Measurements from ENCODE around the gene CRYBA4.

The CRYBA4 gene

DNA sequence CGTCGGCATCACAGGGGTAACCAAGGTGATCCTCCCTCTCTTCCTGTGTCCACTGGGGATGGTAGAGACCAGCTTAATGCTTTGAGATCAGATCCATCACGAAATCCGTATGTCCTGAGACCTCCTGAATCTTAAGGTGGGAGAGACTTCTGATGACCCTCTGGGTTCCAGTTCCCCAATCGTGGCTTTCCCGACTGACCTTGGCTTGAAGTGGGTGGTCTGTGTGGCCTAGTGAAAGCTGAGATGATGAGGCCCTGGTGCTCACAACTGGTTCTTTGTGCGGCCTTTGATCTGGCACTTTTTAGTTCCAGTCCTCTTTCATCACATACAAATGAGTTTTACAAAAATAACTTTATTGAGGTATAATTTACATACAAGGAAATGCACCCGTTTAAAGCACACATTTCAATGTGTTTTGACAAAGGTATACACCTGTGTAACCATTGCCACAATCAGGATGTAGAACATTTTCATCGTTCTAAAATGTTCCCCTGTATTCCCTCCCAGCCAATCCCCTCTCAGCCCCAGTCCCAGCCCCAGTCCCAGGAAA is 41.7 kb downstream of the CRYBA4 start:
- DNase-seq, result no peak

DNA sequence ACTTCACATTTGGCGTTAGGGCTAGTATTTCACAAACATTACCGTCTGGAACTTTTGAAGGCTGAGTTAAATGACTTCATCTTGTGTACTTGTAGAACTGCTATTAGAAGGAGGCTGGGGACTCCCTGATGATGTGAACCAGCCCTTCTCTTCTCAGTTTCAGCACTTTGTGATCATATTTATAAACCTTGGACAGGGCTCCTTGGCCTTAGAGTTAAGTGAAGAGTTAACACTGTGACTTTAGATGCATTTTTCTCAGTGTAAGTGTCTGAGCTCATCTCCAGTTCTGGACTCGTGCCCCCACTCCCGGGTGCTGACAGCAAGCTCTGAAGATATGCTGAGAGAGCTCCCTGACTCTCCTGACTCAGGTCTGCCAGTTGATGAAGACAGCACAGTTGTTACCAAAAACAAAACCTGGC is 44.1 kb downstream of the CRYBA4 start:
- no peak for DNase-seq

- no peak for DNase-seq
These were observed 45.4 kb downstream of the CRYBA4 start for GRCh38 chr22:26667140-26667539.

DNA sequence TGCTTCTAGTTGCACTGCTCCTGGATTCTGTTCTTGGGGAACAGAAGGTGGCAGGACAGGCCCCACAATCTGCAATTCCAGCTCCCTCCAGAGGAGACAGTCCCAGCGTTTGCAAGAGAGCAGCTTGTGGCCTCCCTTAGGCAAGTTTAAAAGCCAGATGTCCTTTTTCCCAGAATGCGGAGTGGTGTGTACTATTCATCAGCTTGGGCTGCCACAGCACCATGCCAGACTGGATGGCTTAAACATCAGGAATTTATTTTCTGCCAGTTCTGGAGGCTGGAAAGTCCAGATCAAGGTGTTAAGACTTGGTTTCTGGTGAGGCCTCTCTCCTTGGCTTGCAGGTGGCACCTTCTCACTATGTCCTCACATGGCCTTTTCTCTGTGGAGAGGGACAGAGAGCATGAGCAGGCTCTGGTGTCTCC is 47.3 kb downstream of the CRYBA4 start:
- no peak for DNase-seq

DNA sequence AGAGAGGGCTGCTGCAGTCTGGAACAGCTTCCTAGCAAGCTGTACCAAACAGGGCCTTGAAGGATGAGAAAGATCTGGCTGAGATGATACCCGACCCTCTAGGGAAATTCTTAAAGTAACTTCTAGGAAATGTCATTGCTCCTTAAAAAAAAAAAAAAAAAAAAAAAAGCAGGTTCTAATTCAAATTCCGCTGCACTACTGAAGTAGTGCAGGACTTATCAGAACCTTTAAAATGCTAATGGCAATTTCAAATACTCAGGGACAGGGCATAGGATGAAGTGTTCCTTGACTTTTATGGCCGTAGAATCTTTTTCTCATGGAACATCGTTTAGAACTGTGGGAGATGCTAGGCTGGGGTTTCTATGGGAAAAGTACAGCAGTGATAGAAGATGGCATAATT is 48.7 kb downstream of the CRYBA4 start:
- no peak for DNase-seq

DNA sequence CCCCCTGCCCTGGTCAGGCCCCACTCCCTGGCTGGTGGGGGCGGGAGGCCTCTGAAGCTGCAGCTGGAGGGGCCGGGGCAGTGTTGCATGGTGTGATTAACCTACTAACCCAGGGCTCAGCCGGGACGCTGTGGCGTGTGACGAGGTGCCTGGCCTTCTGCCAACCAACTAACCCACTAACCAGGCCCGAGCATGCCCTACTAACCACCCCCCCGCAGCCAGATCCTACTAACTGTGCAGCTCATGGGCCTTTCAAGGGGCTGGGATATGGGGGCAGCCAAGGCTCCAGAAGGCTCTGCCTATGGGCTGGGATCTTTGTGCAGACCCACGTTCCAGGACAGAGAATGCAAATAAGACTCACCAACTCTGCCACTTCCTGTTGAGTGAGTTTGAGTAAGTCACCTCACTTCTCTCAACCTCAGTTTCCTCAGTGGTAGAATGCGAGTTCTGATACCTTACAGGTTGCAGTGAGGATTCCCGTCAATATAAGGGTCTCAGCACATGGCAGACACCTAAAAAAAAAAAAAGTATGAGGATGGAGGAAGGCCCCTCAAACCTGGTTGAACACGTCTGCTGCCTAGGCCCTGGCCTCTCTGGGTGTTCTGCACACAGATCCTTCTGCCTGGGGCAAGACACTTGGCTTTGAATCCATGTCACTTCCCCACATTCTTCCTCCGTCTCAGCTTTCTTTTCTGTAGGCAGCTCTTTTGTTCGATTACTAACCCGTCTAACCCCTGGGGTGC is 49.7 kb downstream of the CRYBA4 start:
- no peak for DNase-seq

GRCh38 chr22:26672060-26672471 is 50.3 kb downstream of the CRYBA4 start:
- peak; percentile 73 for DNase-seq

GRCh38 chr22:26672590-26673468 is 51.1 kb downstream of the CRYBA4 start:
- peak; percentile 85 for DNase-seq

DNA sequence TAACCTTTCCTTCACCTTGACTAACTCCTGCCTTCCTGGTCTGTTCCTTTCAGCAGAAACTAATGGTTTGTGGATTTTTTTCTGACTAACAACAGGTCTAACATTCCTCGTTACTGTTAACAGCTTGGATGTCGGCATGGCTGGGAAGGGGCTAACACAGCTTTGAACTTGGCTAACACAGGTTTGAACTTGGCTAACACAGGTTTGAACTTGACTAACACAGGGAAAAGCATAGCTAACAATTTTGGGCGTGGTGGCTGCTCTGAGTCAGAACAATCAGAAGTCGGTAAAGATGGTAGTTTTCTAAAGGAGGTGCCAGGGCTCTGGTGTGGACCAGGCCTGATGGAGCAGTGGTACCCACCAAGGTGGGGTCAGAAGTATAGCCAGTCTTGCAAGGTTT is 51.7 kb downstream of the CRYBA4 start:
- DNase-seq, result no peak

DNA sequence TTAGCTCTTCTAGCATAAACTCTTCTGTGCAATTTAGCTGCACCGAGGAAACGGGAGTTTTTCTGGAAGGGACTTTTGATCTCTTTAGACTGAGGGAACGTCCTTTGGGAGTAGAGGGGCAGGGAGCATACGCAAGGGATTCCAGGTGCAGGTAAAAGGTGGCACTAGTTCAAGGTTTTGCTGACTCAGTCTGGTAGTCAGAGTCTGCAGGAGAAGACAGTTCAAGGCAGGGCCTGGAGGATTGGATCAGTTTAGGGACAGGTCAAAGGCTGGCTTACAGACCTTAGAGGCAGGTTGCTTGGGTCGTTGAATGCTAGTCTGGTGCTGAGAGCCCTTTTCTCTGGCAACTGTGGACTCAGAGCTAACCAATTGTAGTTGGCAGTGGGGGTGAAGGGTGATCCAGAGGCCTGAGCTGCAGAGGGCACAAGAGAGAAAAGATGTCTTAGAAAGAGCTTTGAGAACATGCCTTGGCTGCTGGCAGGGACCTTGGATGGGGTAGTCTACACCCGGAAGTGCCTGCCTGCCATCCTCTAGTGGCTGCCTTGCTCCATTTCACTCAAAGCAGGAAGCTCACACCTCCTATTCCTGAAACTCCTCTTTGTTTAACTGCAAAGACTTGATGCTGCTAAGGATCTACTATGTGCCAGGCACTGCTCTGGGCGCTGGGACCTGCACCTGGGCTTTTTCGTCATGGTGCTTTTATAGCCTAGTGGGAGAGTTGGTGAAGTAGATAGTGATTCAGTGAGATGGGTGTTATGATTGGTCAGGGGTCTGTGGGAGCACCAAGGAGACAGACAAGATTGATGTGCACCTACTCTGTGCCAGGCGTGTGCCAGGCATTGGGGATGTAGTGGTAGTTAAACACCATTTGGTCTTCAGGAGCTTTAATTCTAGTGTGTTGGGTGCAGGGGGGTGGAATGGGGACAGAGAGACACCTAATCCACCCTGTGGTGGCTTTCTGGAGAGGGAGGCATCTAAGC is 52.7 kb downstream of the CRYBA4 start:
- DNase-seq, result no peak

GRCh38 chr22:26675687-26676268 is 54.0 kb downstream of the CRYBA4 start:
- no peak for DNase-seq

DNA sequence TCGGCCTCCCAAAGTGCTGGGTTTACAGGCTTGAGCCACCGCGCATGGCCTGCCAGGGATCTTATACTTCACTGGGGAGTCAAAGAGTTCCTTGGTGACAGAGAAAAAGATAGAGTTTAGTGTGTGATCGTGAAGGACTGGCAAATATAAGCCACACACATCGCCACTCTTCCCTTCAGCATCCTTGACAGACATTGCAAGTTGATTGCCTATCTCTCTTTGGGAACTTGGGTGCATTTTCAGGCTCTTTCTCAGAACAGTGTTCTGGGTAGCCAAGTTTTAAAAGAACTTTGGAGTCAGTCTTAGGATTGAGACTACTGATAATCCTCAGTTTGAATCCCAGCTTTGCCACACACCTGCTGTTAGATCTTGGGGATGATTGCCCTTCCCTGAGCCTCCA is 55.5 kb downstream of the CRYBA4 start:
- DNase-seq, result no peak

GRCh38 chr22:26679003-26679629 is 57.4 kb downstream of the CRYBA4 start:
- peak; percentile 47 for DNase-seq

Data from NCI-H510A treated with DMSO at 0.1 percent for 48 hours (cell line).